ENCODE measurements around the gene ADAMTS19.

Gene ADAMTS19

GRCh38 chr5:129508606-129509005 is 48.5 kb downstream of the ADAMTS19 start:
- Histone ChIP-seq H3K36me3 (no peaks in the 10 kb centered on the region), H3K4me1 (ENCODE audit: control insufficient read depth in 1 of 2, insufficient read depth in 1 of 2, low read depth in 1 of 2, low read length in 1 of 2) (no peaks in the 10 kb centered on the region), H3K27me3 (no peaks in the 10 kb centered on the region), H3K27ac (no peak overlapping the region), H3K9me3 (no peaks in the 10 kb centered on the region), H3K4me3 (ENCODE audit: low read depth in 1 of 2, low read length in 1 of 2) (no peak overlapping the region)
- TF ChIP-seq CTCF (IDR thresholded peaks at IDR 0.05) = no peak

GRCh38 chr5:129509363-129509975 is 49.4 kb downstream of the ADAMTS19 start:
- Histone ChIP-seq H3K4me1 (ENCODE audit: control insufficient read depth in 1 of 2, insufficient read depth in 1 of 2, low read depth in 1 of 2, low read length in 1 of 2) (no peaks in the 10 kb centered on the region), H3K9me3 (no peaks in the 10 kb centered on the region), H3K27ac (no peak overlapping the region), H3K36me3 (no peaks in the 10 kb centered on the region), H3K27me3 (no peaks in the 10 kb centered on the region), H3K4me3 (ENCODE audit: low read depth in 1 of 2, low read length in 1 of 2) (no peak overlapping the region)
- TF ChIP-seq CTCF (IDR thresholded peaks at IDR 0.05) = no peak

- Histone ChIP-seq H3K4me1 (ENCODE audit: control insufficient read depth in 1 of 2, insufficient read depth in 1 of 2, low read depth in 1 of 2, low read length in 1 of 2) (no peaks in the 10 kb centered on the region), H3K4me3 (ENCODE audit: low read depth in 1 of 2, low read length in 1 of 2) (no peak overlapping the region), H3K36me3 (no peaks in the 10 kb centered on the region), H3K9me3 (no peaks in the 10 kb centered on the region), H3K27ac (no peak overlapping the region), H3K27me3 (no peaks in the 10 kb centered on the region)
- no peak for TF ChIP-seq CTCF (IDR thresholded peaks at IDR 0.05)
Measured at GRCh38 chr5:129511291-129511690, 51.2 kb downstream of the ADAMTS19 start.

GRCh38 chr5:129541051-129541450 is 81.0 kb downstream of the ADAMTS19 start:
- H3K4me1 ChIP-seq (ENCODE audit: control insufficient read depth in 1 of 2, insufficient read depth in 1 of 2, low read depth in 1 of 2, low read length in 1 of 2) = no peaks in the 10 kb centered on the region
- no peak for TF ChIP-seq CTCF (IDR thresholded peaks at IDR 0.05)
- H3K27me3 ChIP-seq = no peaks in the 10 kb centered on the region
- no peak overlapping the region for H3K27ac ChIP-seq
- no peaks in the 10 kb centered on the region for H3K36me3 ChIP-seq
- no peaks in the 10 kb centered on the region for H3K9me3 ChIP-seq
- H3K4me3 ChIP-seq (ENCODE audit: low read depth in 1 of 2, low read length in 1 of 2) = no peak overlapping the region

GRCh38 chr5:129541648-129542251 is 81.7 kb downstream of the ADAMTS19 start:
- Histone ChIP-seq H3K4me1 (ENCODE audit: control insufficient read depth in 1 of 2, insufficient read depth in 1 of 2, low read depth in 1 of 2, low read length in 1 of 2) (no peaks in the 10 kb centered on the region), H3K9me3 (no peaks in the 10 kb centered on the region), H3K27ac (no peak overlapping the region), H3K36me3 (no peaks in the 10 kb centered on the region), H3K27me3 (no peaks in the 10 kb centered on the region), H3K4me3 (ENCODE audit: low read depth in 1 of 2, low read length in 1 of 2) (no peak overlapping the region)
- no peak for TF ChIP-seq CTCF (IDR thresholded peaks at IDR 0.05)

Measured in neutrophil (primary cell).